DMS153 treated with DMSO at 0.1 percent for 48 hours (cell line): ENCODE data around the gene HACD3.
"Not testable (repeated sequence)": the region's sequence is repeated elsewhere in the genome, so short reads cannot be mapped to it uniquely, and the experiment has no call there.

ENCODE experiments used
- DNase-seq: peaks from one replicate; lab custom pipeline; 2025; ENCODE audit not compliant: unreplicated experiment; lab: John Stamatoyannopoulos, UW

Gene HACD3

GRCh38 chr15:65599677-65600076 lies 69.4 kb downstream of the HACD3 start:
- no peak for DNase-seq

- no peak for DNase-seq
Measured at GRCh38 chr15:65603134-65603533, 72.9 kb downstream of the HACD3 start.

- no peak for DNase-seq
Measured at GRCh38 chr15:65603559-65603958, 73.3 kb downstream of the HACD3 start.

GRCh38 chr15:65610871-65611718 lies 80.8 kb downstream of the HACD3 start, which contains the start of gene INTS14:
Gene INTS14, minus strand, starts transcription at chr15:65611131. Its CDS starts 3,751 bp downstream, at chr15:65607380.
- DNase-seq = peak; percentile 74

GRCh38 chr15:65611888-65612615 lies 81.8 kb downstream of the HACD3 start:
- DNase-seq = no peak

- DNase-seq = no peak
Measured at GRCh38 chr15:65612616-65612946, 82.3 kb downstream of the HACD3 start.

GRCh38 chr15:65612949-65613744 lies 82.9 kb downstream of the HACD3 start:
- DNase-seq = no peak

- DNase-seq = not testable (repeated sequence)
Measured at GRCh38 chr15:65615887-65616286, 85.6 kb downstream of the HACD3 start.

- DNase-seq = no peak
Measured at GRCh38 chr15:65618560-65619109, 88.4 kb downstream of the HACD3 start.

GRCh38 chr15:65619626-65620290 lies 89.5 kb downstream of the HACD3 start:
- no peak for DNase-seq

GRCh38 chr15:65620833-65621232 lies 90.6 kb downstream of the HACD3 start:
- DNase-seq = no peak

- no peak for DNase-seq
Measured at GRCh38 chr15:65621638-65622037, 91.4 kb downstream of the HACD3 start, which contains the start of gene SLC24A1. Gene SLC24A1, plus strand, starts transcription at chr15:65621938. Its CDS starts 2,143 bp downstream, at chr15:65624081.

- no peak for DNase-seq
Measured at GRCh38 chr15:65623103-65623502, 92.8 kb downstream of the HACD3 start.

- no peak for DNase-seq
Measured at GRCh38 chr15:65626856-65627255, 96.6 kb downstream of the HACD3 start.
